Colonic mucosa (tissue), 4 donors: ENCODE data around the gene FKTN. TPM values are rescaled to one million over a fixed set of nuclear protein-coding genes. Genes with fewer than 3 reads are reported as not detected.

Source experiments
- DNase-seq: peaks from one replicate; pipeline ENCODE4 v3.0.0-alpha.2; 2020
- H3K27ac ChIP-seq: fragments of 200-600 bp; one replicate; pipeline ENCODE4 v1.8.0; 2021
- H3K27me3 ChIP-seq: fragments of 200-600 bp; one replicate; pipeline ENCODE4 v1.8.0; 2021
- H3K36me3 ChIP-seq: fragments of 200-600 bp; one replicate; pipeline ENCODE4 v1.8.0; 2021
- H3K4me1 ChIP-seq: fragments of 200-600 bp; one replicate; pipeline ENCODE4 v1.8.0; 2021; ENCODE audit warnings: mild to moderate bottlenecking
- H3K4me3 ChIP-seq: fragments of 200-600 bp; one replicate; pipeline ENCODE4 v1.8.0; 2021
- H3K9ac ChIP-seq, 2 donors: one replicate each; pipeline ENCODE4 v1.7.0; 2013; ENCODE audit warnings: control low read depth in 2 of 2, low read depth in 2 of 2, low read length in 2 of 2
- H3K9me3 ChIP-seq: fragments of 200-600 bp; one replicate; pipeline ENCODE4 v1.8.0; 2021
- intact Hi-C: fragments of 100-400 bp; cut with DNase I; formaldehyde crosslinking; loops from one replicate; pipeline ENCODE4 v1.14.1; 2022
- total RNA-seq, 2 donors: library from RNA; stranded (reverse); fragmentation: NEBNext Ultra II Directional in 1 of 2; extraction: Animal tissue kit (Norgen Biotek cat#: 25700) in 1 of 2; gene quantifications; one replicate each; pipeline ENCODE4 v1.2.1, GENCODE V29; 2021
- TF ChIP-seq, protein P1 (sequence below): fragments of 200-600 bp; IDR thresholded peaks from one replicate; pipeline ENCODE4 v1.8.0; 2022; ENCODE audit warnings: antibody characterized with exemption, mild to moderate bottlenecking
- donor health status: healthy.
- donor health status: DM: no; HTN: no; CAD: no.
- donor health status: DM: no; HTN: no; CAD: no.

The FKTN gene
- total RNA-seq, 2 donors from 2014 or later, result 12.3 to 18.8 TPM

DNA sequence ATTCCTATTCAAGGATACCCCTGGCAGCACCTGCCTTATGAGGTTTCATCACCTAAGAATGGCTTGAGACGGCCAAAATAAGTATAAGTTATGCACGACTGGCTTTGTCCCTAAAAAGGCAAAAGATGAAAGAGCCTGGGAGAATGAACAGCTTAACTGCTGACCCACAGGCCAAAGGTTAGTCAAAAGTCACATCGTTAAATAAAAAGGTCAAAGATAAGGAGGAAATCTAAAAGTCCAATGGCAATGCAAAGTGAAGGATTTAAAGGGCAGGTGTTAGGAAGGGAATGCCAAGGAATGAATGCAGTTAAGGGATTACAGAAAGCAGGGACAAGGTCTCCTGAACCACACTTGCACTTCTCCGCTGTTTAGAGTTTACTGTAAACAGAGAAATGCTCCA is 109.9 kb downstream of the FKTN start:
- Histone ChIP-seq H3K4me1 (no peaks in the 10 kb centered on the region), H3K36me3 (no peaks in the 10 kb centered on the region), H3K27me3 (no peaks in the 10 kb centered on the region), H3K9me3 (no peaks in the 10 kb centered on the region), H3K27ac (no peak overlapping the region), H3K9ac (no peak overlapping the region), H3K4me3 (no peak overlapping the region)
- no peak for DNase-seq
- intact Hi-C loops, result no loop called here
- TF ChIP-seq, protein P1, sequence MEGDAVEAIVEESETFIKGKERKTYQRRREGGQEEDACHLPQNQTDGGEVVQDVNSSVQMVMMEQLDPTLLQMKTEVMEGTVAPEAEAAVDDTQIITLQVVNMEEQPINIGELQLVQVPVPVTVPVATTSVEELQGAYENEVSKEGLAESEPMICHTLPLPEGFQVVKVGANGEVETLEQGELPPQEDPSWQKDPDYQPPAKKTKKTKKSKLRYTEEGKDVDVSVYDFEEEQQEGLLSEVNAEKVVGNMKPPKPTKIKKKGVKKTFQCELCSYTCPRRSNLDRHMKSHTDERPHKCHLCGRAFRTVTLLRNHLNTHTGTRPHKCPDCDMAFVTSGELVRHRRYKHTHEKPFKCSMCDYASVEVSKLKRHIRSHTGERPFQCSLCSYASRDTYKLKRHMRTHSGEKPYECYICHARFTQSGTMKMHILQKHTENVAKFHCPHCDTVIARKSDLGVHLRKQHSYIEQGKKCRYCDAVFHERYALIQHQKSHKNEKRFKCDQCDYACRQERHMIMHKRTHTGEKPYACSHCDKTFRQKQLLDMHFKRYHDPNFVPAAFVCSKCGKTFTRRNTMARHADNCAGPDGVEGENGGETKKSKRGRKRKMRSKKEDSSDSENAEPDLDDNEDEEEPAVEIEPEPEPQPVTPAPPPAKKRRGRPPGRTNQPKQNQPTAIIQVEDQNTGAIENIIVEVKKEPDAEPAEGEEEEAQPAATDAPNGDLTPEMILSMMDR, result no peak

DNA sequence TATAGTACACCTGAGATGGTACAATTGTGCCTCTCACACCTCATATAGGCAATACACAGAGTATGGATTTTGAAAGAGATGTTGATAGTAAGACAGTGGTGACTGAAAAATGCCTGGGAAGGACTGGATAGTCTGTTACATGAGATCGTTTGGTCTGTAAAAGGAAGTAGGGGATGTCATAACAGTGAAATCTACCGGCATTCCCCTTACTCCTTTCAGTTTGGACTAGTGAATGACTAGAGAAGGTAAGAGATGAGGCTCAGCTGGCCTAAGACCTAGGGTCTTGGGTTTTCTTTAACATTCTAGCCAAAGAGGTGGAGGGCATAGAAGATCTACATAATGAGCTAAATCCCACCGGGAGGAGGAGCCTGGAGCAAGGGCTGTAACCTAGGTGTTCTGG is 112.4 kb downstream of the FKTN start:
- no peak overlapping the region for H3K4me3 ChIP-seq
- no peak overlapping the region for H3K27ac ChIP-seq
- H3K36me3 ChIP-seq, result no peaks in the 10 kb centered on the region
- no peak for DNase-seq
- H3K27me3 ChIP-seq, result no peaks in the 10 kb centered on the region
- TF ChIP-seq, protein P1, result no peak
- no peaks in the 10 kb centered on the region for H3K9me3 ChIP-seq
- no peak overlapping the region for H3K9ac ChIP-seq
- intact Hi-C loops, result no loop called here
- no peaks in the 10 kb centered on the region for H3K4me1 ChIP-seq

GRCh38 chr9:105670775-105671174 is 112.8 kb downstream of the FKTN start:
- Histone ChIP-seq H3K27ac (no peak overlapping the region), H3K4me1 (no peaks in the 10 kb centered on the region), H3K9ac (no peak overlapping the region), H3K36me3 (no peaks in the 10 kb centered on the region), H3K27me3 (no peaks in the 10 kb centered on the region), H3K4me3 (no peak overlapping the region), H3K9me3 (no peaks in the 10 kb centered on the region)
- no peak for DNase-seq
- intact Hi-C loops, result no loop called here
- TF ChIP-seq, protein P1, result no peak

DNA sequence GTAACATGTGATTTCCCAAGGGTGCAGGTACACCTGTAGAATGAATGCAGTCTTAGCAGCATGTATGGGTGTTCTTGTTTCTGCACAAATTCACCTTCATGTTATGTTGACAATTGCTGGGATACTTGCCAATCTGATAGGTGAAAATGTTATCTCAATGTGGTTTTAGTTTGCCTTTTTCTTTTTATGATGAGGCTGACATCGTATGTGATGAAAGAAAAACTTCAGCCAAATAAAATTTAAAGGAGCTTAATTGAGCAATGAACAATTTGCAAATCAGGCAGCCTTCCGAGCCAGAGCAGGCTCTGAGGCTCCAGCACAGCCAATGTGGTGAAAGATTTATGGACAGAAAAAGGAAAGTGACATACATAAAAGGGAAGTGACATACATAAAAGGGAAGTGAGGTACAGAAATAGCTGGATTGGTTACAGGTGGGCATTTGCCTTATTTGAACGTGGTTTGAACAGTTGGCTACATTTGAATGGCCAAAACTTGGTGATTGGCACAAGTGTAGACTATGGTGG is 114.8 kb downstream of the FKTN start:
- H3K36me3 ChIP-seq, result no peaks in the 10 kb centered on the region
- no peak overlapping the region for H3K27ac ChIP-seq
- H3K4me3 ChIP-seq, result no peak overlapping the region
- intact Hi-C loops, result no loop called here
- TF ChIP-seq, protein P1, result no peak
- H3K27me3 ChIP-seq, result no peaks in the 10 kb centered on the region
- no peak for DNase-seq
- no peaks in the 10 kb centered on the region for H3K9me3 ChIP-seq
- no peak overlapping the region for H3K9ac ChIP-seq
- no peaks in the 10 kb centered on the region for H3K4me1 ChIP-seq

DNA sequence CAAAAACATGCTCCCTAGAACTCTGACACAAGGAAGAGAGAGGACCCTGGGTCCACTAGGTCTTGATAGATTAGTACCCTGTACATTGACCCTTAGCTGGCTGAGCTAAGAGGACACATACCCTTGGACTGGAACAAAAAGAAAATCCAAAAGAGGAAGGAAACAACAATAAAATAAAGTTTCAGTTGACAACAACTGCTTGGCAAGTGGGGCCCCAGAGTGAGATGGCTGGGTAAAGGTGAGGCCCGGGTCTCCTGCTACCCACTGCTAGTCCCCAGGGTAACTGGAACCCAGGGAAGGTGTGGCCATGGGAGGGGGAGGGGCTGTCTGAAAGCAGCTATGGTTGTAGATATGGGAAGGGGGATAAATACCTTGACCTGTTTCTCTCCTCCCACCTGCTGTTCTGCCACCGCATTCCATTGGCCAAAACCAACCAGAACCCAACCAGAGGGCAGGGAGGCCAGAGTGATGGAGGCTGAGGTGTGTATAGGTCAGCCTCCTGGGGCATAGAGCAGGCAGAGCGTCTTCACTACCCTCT is 116.0 kb downstream of the FKTN start:
- intact Hi-C loops, result no loop called here
- TF ChIP-seq, protein P1, result no peak
- H3K4me3 ChIP-seq, result no peak overlapping the region
- H3K4me1 ChIP-seq, result no peaks in the 10 kb centered on the region
- no peak overlapping the region for H3K27ac ChIP-seq
- no peak for DNase-seq
- H3K36me3 ChIP-seq, result no peaks in the 10 kb centered on the region
- H3K27me3 ChIP-seq, result no peaks in the 10 kb centered on the region
- no peaks in the 10 kb centered on the region for H3K9me3 ChIP-seq
- no peak overlapping the region for H3K9ac ChIP-seq
